Psoas muscle (tissue), 8 donors: ENCODE measurements around the gene UBE2F. TPM values are rescaled to one million over a fixed set of nuclear protein-coding genes. Genes with fewer than 3 reads are reported as not detected.

Experiments
- ATAC-seq, 4 donors: fragments of 200-7000 bp; cut with Tn5 transposase; one replicate each; pipeline ENCODE4 v1.9.1; 2020; ENCODE audit warnings: moderate library complexity in 3 of 4, mild to moderate bottlenecking in 2 of 4
- DNase-seq, 2 donors: peaks; one replicate each; pipeline ENCODE4 v3.0.0-alpha.2; 2020
- H3K27ac ChIP-seq: fragments of 200-600 bp; one replicate; pipeline ENCODE4 v1.8.0; 2022
- H3K27me3 ChIP-seq, 3 donors: fragments of 200-600 bp in 1 of 3; one replicate each; pipeline versions ENCODE4 v1.6.1 to v1.8.0; 2013 to 2022; ENCODE audit warnings: low read length in 2 of 3, mild to moderate bottlenecking in 2 of 3, moderate library complexity in 1 of 3; ENCODE audit not compliant: insufficient read depth in 3 of 3
- H3K36me3 ChIP-seq, 2 donors: fragments of 200-600 bp in 1 of 2; one replicate each; pipeline versions ENCODE4 v1.6.1 to v1.8.0; 2013 to 2022; ENCODE audit warnings: low read depth in 1 of 2, mild to moderate bottlenecking in 1 of 2, moderate library complexity in 1 of 2; ENCODE audit not compliant: insufficient read depth in 1 of 2
- H3K4me1 ChIP-seq: fragments of 200-600 bp; one replicate; pipeline ENCODE4 v1.8.0; 2022
- H3K4me3 ChIP-seq: fragments of 200-600 bp; one replicate; pipeline ENCODE4 v1.8.0; 2022; ENCODE audit warnings: mild to moderate bottlenecking
- H3K9me3 ChIP-seq: fragments of 200-600 bp; one replicate; pipeline ENCODE4 v1.8.0; 2022
- CTCF ChIP-seq: fragments of 200-600 bp; IDR thresholded peaks from one replicate; pipeline ENCODE4 v1.8.0; 2022; ENCODE audit warnings: antibody characterized with exemption
- WGBS, 3 donors: extraction: QIAGEN DNeasy Blood & Tissue Kit; methylation state at CpG; one replicate each; pipeline versions ENCODE4 v1.1.6 to v1.1.7; 2013; 5-methylcytosine and 5-hydroxymethylcytosine counted together
- intact Hi-C, 2 donors: fragments of 100-400 bp; cut with DNase I; formaldehyde crosslinking; loops; one replicate each; pipeline versions ENCODE4 v1.11.0 to v1.14.2; 2022
- polyA plus RNA-seq, 3 donors: library from polyadenylated mRNA; stranded (reverse); fragments of 200-250 nt; gene quantifications; one replicate each; pipeline ENCODE4 v1.2.3, GENCODE V29; 2013
- total RNA-seq, 4 donors: library from RNA; stranded (reverse); fragmentation: NEBNext Ultra II Directional in 2 of 4; extraction: Animal tissue kit (Norgen Biotek cat#: 25700) in 2 of 4; gene quantifications; one replicate each; pipeline versions ENCODE4 v1.2.1 to v1.2.4, GENCODE V29; 2021 to 2023
- donor health status: healthy with polysubstance abuse.
- donor health status: DM: no; HTN: no; CAD: no; lungs with moderate emphysema.
- donor health status: Bipolar disorder and iron deficiency.
- donor health status: healthy.
- donor health status: DM: yes; HTN: yes; CAD: no.
- donor health status: DM: no; HTN: no; CAD: no.
- donor health status: DM: no; HTN: no; CAD: no.
- donor health status: DM: yes; HTN: yes; CAD: no.

The UBE2F gene
- total and polyA plus RNA-seq, 7 donors, result 46.0 to 134 (median 67.5) TPM

GRCh38 chr2:238006510-238006909 is 39.7 kb downstream of the UBE2F start:
- no peaks in the 10 kb centered on the region for H3K27me3 ChIP-seq
- intact Hi-C loops, result no loop called here

DNA sequence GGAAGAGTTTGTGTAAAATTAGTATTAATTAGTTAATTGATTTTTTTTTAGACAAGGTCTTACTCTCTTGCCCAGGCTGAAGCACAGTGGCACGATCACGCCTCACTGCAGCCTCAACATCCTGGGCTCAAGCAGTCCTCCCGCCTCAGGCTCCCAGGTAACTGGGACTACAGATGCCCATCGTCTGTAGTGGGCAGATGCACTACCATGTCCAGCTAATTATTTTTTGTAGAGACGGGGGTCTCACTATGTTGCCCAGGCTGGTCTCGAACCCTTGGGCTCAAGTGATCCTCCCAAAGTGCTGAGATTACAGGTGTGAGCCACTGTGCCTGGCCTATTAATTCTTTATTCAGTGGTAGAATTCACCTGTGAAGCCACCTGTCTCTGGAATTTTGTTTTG is 41.1 kb downstream of the UBE2F start:
- intact Hi-C loops, result no loop called here
- H3K36me3 ChIP-seq, result peaks cover 5 to 9% of the 10 kb centered on the region in 2 donors
- H3K4me1 ChIP-seq, result no peaks in the 10 kb centered on the region
- no peak overlapping the region for H3K4me3 ChIP-seq
- no peaks in the 10 kb centered on the region for H3K27me3 ChIP-seq
- no peak overlapping the region for H3K27ac ChIP-seq
- TF ChIP-seq CTCF, result no peak
- H3K9me3 ChIP-seq, result no peaks in the 10 kb centered on the region
- ATAC-seq (no peak), DNase-seq (no peak)
- whole genome bisulfite sequencing, 3 donors, result 81 to 96% (median 89%) methylated on average over 6 of the region's 6 CpGs

More at GRCh38 chr2:238006510-238006909, 39.7 kb downstream of the UBE2F start:
- ATAC-seq (no peak), DNase-seq (no peak)
- no peak overlapping the region for H3K27ac ChIP-seq
- no peak for TF ChIP-seq CTCF
- no peak overlapping the region for H3K4me3 ChIP-seq
- H3K4me1 ChIP-seq, result no peaks in the 10 kb centered on the region
- H3K36me3 ChIP-seq, result peaks cover 5 to 9% of the 10 kb centered on the region in 2 donors
- H3K9me3 ChIP-seq, result no peaks in the 10 kb centered on the region

- WGBS, 3 donors, result 96 to 97% (median 96%) methylated on average over 2 of the region's 2 CpGs
- TF ChIP-seq CTCF, result no peak
- H3K4me1 ChIP-seq, result no peaks in the 10 kb centered on the region
- no peak for ATAC-seq
- H3K4me3 ChIP-seq, result no peak overlapping the region
- H3K27ac ChIP-seq, result no peak overlapping the region
- H3K36me3 ChIP-seq, result no peaks in the 10 kb centered on the region
- H3K9me3 ChIP-seq, result no peaks in the 10 kb centered on the region
- intact Hi-C loops, result no loop called here
- no peak for DNase-seq
- H3K27me3 ChIP-seq, result no peaks in the 10 kb centered on the region
These were observed 42.7 kb downstream of the UBE2F start for GRCh38 chr2:238009563-238009962.

GRCh38 chr2:238010572-238010971 is 43.8 kb downstream of the UBE2F start:
- 92 to 100% (median 94%) methylated on average over 1 of the region's 1 CpG for WGBS, 3 donors
- intact Hi-C loops, result no loop called here
- TF ChIP-seq CTCF, result no peak
- H3K36me3 ChIP-seq, result no peaks in the 10 kb centered on the region
- H3K4me3 ChIP-seq, result no peak overlapping the region
- DNase-seq, result no peak
- no peak for ATAC-seq
- H3K27ac ChIP-seq, result no peak overlapping the region
- no peaks in the 10 kb centered on the region for H3K27me3 ChIP-seq
- no peaks in the 10 kb centered on the region for H3K4me1 ChIP-seq
- no peaks in the 10 kb centered on the region for H3K9me3 ChIP-seq

DNA sequence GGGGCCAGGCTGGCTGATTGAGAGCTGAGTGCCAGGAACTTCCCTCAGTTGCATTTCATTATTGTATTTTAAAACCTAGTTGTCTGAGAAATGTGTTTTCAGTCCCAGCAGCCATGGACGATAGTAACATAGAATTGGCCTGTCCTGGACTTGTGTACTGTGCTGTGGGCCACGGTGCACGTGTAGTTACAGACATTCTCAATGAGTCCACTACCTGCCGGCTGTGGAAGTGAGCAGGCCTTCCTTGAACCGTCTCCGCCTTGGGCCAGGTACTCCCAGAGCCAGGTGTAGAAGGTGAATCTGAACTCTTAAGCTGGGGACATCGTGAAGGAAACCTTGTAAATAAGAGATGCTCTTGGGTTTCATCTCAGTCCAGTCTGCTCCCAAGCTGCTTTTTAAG is 47.0 kb downstream of the UBE2F start:
- H3K4me3 ChIP-seq, result no peak overlapping the region
- no peaks in the 10 kb centered on the region for H3K4me1 ChIP-seq
- intact Hi-C loops, result no loop called here
- H3K27me3 ChIP-seq, result no peaks in the 10 kb centered on the region
- DNase-seq, result no peak
- no peak for ATAC-seq
- H3K27ac ChIP-seq, result no peak overlapping the region
- no peak for TF ChIP-seq CTCF
- WGBS, 3 donors, result 94 to 96% (median 94%) methylated on average over 7 of the region's 7 CpGs
- H3K9me3 ChIP-seq, result no peaks in the 10 kb centered on the region
- peaks cover 0 to 14% of the 10 kb centered on the region in 2 donors for H3K36me3 ChIP-seq
